GM19467 (cell line): ENCODE results near the gene MED27.

Experiments
- ATAC-seq: cut with Tn5 transposase; IDR thresholded peaks from one replicate; pipeline ENCODE4 v1.9.1; 2021; ENCODE audit warnings: mild to moderate bottlenecking, moderate library complexity; ENCODE audit not compliant: unreplicated experiment

MED27 gene

DNA sequence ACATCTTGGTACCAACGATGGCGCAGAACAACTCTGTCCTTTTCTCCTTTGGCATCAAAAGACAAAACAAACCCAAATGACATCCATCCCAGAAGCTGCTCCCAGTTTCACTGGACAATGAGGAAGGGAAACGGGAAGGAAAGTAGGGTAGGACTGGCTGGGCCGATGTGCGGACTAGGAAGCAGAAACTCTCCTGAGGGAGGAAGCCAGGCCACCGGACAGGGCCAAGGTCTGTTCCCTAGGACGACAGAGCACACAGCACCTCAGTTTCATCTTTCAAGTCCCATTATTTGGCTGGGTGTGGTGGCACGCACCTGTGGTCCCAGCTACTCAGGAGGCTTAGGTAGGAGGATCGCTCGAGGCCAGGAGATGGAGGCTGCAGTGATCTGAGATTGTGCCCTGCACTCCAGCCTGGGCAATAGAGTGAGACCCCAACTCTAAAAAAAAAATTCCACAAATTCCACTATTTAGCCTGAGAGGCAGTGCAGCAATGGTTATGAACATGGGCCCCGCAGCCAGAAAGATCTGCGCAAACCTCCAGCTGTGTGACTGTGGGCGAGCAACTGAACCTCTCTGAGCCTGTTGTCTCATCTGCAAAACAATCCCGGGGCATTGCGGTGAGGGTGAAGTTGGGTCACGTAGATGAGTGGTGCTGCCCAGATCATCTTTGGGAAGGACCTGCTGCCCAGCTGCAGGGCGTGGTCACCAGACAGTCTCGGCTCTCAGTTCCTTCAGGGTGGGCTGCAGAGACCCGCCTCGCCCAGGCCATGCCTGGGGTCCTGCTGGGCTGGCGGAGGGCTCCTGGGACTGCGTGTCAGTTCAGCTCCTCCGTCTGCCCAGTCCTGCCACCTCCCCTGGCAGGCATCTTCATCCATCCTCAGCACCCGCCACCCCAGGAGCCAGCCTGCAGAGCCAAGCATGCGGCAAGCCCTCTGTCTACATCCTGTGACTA, 238.6 kb downstream of the MED27 start:
- no peak for ATAC-seq

- ATAC-seq: no peak
Observed at GRCh38 chr9:131840220-131840619, 239.4 kb downstream of the MED27 start.

DNA sequence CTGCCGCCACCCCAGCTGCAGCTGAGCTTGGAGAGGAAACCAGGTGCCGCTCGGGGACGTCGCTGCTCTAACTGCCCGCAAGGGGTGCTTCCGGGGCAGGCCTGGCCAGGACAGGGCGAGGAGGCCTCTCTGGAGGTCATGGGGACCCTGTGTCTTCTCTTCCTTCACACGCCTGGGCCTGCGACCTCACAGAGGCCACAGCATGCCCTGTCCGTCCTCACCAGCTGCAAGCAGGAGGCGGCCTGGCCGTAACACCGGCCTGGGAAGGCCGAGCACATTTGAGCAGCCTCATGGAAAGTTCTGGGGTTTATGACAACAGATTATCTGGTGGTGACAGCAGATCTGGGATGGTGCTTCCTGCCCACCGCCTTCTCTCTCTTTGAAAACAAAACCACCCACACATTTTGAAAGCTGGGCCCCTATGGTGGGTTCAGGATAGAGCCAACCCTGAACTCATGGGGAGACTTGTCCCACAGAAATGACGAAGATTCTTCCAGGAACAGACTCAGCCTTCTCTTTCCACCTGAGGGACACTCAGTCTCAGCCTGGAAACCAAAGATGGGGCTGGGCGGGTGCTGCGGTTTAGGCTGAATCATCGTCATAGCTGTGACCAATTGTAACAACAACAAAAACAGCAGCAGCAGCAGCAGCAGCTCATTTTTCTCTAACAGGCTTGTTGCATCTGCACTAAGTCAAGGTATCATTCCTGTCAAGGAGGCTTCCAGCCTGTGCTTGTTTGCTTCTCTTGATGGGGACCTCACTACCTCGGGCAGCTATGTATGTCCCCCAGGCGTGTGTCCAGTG, 240.2 kb downstream of the MED27 start:
- ATAC-seq: no peak

GRCh38 chr9:131838530-131839280, 241.0 kb downstream of the MED27 start:
- ATAC-seq: no peak

GRCh38 chr9:131837836-131838235, 241.8 kb downstream of the MED27 start:
- no peak for ATAC-seq

- ATAC-seq: no peak
Observed at GRCh38 chr9:131837316-131837715, 242.4 kb downstream of the MED27 start.

DNA sequence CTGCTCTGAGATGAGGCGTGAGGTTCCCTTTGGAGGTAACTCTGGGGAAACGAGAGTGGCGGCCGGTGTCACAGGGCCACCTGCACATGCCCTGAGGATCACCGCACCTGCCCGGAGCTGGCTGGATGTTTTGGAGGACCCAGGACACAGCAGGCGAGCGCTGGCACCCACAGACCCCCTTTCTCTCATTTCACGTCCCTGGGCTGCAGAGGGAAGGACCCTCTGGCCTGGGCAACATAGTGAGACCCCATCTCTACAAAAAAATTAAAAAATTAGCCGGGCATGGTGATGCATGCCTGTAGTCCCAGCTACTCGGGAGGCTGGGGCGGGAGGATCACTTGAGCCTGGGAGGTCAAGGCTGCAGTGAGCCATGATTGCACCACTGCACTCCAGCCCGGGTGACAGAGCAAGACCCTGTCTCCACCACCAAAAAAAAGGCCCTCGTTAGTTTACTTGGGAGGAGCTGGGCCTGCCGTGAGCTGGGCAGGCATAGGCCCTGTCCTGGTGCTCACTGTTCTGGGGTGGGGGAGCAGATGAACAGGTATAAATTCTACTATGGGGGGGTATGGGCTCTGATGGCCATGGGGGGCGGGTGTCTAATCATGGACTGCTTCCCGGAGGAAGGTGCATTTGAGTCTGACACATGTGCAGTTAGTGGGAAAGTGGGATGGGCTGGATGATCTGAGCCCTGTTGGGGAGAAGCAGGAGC, 242.9 kb downstream of the MED27 start:
- no peak for ATAC-seq

GRCh38 chr9:131836021-131836420, 243.6 kb downstream of the MED27 start:
- no peak for ATAC-seq

DNA sequence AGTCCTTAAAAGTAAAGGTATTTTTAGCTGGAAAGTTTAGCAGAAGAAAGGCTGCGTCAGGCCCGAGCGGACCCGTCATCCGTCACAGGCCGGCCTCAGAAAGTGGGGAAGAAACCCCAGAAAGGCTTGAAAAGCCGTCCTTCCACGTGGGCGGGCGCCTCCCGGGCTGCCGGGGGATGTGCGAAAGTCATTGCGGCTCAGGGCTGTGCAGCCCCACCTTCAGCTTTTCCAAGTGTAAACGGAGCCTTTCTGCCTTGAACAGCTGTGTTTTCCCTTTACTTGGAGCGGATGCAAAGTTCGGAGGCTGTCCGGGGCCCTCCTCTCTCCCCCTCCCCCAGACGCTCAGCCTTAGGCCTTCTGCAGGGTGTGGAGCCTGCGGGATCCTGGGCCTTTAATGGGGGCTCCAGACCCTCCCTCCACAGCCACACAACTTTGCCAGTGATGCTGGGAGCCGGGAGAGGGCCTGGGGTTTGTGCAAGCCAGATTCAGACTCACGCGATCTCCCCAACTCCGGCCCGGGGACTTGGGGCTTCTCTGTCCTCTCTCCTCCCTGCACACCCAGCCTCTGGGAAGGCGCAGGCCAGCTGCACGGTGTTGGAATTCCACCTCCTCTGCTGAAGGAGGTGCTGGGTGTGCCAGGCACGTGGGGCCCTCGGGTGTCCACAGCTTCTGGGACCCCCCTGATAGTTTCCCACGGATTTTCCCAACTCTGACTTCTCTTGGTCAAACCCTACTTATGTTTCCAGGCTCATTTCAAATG, 244.3 kb downstream of the MED27 start:
- ATAC-seq: no peak

DNA sequence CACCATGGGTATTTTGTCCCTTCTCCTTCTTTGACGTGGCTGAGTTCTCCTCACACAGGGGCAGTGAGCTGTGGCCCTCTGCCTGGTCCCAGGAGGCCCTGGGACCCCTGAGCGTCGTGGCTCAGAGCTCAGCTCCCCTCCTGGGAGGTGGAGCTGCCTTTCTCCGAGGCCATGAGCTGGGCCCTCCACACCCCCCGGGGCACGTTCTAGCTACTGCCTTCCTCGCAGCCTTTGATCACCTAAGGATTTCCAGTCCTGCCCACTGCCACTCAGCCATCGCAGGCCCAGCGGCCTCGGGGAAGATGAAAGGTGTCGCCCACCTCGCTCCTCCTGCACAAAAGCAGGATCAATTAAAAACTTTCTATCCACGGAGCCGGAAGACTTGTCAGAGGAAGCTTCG, 244.9 kb downstream of the MED27 start:
- ATAC-seq: no peak

GRCh38 chr9:131833906-131834305, 245.8 kb downstream of the MED27 start:
- no peak for ATAC-seq

DNA sequence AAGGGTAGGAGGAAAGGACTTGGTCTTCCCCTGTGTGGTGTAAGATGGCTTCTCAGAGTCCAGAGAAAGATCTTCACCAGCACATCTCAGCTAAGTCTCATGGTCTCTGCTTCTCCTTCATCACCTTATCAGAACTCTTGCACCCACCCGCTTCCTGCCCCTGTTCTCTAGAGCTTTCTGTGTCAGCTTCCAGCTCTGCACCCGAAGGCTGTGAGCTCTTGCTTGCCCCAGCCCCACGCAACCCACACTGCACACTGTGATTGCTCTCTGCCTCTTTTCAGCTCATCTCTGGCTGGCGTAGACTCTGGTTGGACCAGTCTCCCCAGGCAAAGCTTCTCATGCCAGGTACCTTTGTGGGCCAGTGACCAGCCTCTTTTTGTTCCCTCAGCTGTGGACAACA, 246.6 kb downstream of the MED27 start:
- ATAC-seq: no peak

DNA sequence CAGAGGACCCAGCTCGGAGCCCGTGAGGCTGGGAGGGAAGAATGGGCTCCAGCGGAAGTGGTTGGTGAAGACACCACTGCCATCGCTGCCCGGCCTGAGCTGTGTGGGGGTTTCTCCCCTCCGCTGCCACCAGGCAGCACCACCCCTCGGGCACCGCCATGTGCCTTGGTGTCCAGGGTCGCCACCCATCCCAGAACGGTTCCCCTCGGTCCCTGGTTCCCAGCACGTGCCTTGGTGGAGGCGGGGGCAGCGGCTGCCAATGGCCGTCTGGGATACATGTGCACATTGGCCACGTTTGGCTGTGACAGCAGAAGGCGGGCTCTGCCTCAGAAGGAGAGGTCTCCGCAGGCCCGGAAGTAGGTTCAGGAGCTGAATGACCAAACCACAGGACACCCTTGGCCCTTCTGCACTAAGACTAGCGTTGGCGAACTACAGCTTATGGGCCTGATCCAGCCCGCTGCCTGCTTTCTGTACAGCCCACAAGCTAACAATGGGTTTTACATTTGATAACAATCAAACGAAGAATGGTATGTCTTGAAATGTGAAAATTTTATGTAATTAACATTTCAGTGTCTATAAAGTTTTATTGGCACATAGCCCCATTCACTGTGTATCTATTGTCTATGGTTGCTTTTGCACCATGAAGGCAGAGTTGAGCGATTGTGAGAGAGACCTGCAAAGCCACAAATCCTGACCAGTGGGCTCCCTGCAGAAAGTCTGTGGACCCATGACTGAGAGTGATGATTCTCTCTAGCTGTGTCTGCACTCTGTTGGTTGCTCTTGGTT, 248.1 kb downstream of the MED27 start:
- no peak for ATAC-seq

DNA sequence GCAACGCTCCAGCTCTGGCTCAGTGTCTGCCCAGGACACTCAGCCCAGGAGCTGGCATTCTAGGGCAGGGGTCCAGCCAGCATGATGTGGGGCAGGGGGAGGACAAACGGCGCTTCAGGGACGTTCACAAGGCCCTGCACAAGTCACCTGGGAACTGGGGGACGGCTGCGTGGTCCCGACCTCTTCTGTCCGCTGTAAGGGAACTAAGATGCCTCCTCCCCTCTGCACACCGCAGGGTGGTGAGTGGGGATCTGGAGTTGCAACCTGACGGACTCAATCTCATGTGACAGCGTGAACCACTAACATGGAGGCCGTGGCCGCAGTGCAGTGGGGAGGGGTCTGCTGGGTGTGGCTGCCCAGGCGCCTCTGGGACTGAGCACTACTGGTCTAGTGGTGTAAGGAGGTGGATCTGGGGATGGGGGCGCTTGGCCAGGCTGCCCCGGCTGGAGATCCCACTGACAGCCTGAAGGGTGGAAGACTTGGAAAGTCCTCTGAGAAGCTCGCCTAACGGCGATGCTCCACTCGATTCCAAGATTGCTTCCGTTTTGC, 251.8 kb downstream of the MED27 start:
- no peak for ATAC-seq

- no peak for ATAC-seq
Observed at GRCh38 chr9:131826966-131827525, 252.6 kb downstream of the MED27 start.

DNA sequence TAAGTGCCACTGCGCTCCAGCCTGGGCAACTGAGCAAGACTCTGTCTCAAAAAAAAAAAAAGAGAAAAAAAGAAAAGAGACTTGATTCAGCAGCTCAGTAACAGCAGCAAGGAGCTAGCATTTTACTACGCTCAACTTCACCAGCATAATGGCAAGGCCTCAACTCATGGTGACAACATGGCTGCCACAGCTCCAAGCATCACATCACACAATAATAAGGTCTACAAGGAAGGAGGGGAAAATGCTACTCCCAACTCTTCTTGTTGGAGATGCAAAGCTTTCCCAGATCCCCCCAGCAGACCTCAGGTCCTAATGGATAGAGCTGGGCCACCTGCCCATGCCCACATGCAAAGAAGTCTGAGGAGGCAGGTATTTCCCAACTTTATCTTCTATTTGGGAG, 253.6 kb downstream of the MED27 start:
- no peak for ATAC-seq

GRCh38 chr9:131824953-131825495, 254.6 kb downstream of the MED27 start:
- ATAC-seq: no peak

DNA sequence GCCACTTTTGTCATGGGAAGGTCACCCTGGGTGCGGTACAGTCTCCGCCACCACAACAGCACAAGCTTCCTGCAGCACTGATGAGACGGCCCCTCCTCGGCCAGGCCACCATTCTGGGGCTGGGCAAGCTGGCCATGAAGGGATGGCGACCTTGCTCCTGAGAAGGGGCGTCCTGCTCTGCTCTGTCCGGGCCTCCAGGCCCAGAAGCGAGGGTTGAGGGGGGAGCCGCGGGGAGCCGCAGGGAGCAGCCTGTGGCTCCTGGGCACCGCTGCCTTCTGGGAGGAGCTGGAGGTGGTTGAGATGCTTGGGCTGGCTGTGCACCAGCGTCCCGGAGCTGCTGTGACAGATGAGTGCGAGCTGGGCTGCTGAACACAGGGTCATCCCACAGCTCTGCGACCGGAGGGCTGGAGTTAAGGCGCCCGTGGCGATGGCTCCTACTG, 255.5 kb downstream of the MED27 start:
- ATAC-seq: no peak
